Fibroblast of lung (primary cell): Measurements from ENCODE around the gene PDP2.

Source experiments
- EZH2 ChIP-seq: IDR thresholded peaks from 2 replicates; pipeline ENCODE4 v1.5.1; 2012; ENCODE audit warnings: low read length, control low read depth, mild to moderate bottlenecking; ENCODE audit errors: missing control alignments
- TF ChIP-seq, protein P1 (sequence below), 2 donors: IDR thresholded peaks in 1 of 2; conservative IDR thresholded peaks in 1 of 2; 1 replicate in 1 of 2; 2 replicates in 1 of 2; pipeline ENCODE4 v1.5.1; 2011 to 2012; ENCODE audit warnings: low read length in 2 of 2, control low read depth in 1 of 2, inconsistent platforms in 1 of 2, low read depth in 1 of 2, mild to moderate bottlenecking in 1 of 2

DNA sequence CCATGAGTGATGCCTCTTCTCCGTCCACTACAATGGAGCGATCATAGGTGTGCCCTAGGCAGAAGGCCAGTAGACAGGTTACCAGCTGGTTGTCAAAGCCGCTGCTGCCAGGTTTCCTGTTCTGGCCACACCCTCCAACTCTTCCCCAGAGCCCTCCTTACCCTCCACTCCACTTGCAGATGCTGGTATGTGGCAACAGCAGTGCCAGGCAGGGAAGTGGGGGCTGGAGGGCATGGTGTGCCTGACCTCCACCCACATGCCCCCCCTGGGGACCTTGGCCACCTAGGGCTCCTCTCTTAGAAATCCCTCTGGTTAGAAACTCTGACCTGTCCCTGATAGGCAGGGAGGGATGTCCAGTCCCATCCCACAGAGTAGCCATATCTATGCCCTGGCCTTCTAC lies 43.6 kb downstream of the PDP2 start:
- TF ChIP-seq, protein P1, sequence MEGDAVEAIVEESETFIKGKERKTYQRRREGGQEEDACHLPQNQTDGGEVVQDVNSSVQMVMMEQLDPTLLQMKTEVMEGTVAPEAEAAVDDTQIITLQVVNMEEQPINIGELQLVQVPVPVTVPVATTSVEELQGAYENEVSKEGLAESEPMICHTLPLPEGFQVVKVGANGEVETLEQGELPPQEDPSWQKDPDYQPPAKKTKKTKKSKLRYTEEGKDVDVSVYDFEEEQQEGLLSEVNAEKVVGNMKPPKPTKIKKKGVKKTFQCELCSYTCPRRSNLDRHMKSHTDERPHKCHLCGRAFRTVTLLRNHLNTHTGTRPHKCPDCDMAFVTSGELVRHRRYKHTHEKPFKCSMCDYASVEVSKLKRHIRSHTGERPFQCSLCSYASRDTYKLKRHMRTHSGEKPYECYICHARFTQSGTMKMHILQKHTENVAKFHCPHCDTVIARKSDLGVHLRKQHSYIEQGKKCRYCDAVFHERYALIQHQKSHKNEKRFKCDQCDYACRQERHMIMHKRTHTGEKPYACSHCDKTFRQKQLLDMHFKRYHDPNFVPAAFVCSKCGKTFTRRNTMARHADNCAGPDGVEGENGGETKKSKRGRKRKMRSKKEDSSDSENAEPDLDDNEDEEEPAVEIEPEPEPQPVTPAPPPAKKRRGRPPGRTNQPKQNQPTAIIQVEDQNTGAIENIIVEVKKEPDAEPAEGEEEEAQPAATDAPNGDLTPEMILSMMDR (conservative IDR thresholded peaks at IDR 0.05 in 1 of 2, IDR thresholded peaks at IDR 0.05 in 1 of 2; ENCODE audit: low read depth in 1 of 2, low read length in 2 of 2), result no peak
- no peak for TF ChIP-seq EZH2
